HG03060 (cell line): ENCODE results near the gene SLC5A8.

Experiments used
- ATAC-seq: cut with Tn5 transposase; IDR thresholded peaks from one replicate; pipeline ENCODE4 v1.9.1; 2021; ENCODE audit warnings: low read depth, moderate number of reproducible peaks; ENCODE audit not compliant: unreplicated experiment

Gene SLC5A8, protein sequence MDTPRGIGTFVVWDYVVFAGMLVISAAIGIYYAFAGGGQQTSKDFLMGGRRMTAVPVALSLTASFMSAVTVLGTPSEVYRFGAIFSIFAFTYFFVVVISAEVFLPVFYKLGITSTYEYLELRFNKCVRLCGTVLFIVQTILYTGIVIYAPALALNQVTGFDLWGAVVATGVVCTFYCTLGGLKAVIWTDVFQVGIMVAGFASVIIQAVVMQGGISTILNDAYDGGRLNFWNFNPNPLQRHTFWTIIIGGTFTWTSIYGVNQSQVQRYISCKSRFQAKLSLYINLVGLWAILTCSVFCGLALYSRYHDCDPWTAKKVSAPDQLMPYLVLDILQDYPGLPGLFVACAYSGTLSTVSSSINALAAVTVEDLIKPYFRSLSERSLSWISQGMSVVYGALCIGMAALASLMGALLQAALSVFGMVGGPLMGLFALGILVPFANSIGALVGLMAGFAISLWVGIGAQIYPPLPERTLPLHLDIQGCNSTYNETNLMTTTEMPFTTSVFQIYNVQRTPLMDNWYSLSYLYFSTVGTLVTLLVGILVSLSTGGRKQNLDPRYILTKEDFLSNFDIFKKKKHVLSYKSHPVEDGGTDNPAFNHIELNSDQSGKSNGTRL

GRCh38 chr12:101209319-101210302, at the start of gene SLC5A8:
Gene SLC5A8, minus strand, starts transcription at chr12:101210238. Its CDS starts 390 bp downstream, at chr12:101209848.
- ATAC-seq: no peak

- ATAC-seq: no peak
These were observed 47.3 kb upstream of the SLC5A8 start for GRCh38 chr12:101257357-101257756.

- no peak for ATAC-seq
These were observed 46.2 kb upstream of the SLC5A8 start for GRCh38 chr12:101256266-101256665.

DNA sequence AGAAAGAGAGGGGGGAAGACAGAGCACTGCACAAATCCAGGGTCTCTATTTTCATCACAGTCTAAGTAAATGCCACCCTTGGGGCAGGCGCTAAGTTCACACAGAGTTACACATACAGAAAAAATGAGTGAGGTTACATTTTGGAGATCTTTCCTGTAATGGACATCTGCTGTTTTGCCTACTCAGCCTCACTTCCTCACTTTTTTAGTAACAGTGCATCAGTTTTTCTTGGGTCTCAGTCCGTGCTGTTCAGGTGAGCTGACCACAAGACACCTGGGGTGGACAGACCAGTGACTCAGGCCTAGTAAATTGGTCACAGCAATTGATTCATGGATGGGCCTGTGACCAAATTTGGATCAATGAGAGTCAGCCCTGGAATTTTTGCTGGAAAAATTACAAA, 33.6 kb upstream of the SLC5A8 start:
- no peak for ATAC-seq

- ATAC-seq: no peak
These were observed 33.0 kb upstream of the SLC5A8 start for GRCh38 chr12:101243074-101243473.

DNA sequence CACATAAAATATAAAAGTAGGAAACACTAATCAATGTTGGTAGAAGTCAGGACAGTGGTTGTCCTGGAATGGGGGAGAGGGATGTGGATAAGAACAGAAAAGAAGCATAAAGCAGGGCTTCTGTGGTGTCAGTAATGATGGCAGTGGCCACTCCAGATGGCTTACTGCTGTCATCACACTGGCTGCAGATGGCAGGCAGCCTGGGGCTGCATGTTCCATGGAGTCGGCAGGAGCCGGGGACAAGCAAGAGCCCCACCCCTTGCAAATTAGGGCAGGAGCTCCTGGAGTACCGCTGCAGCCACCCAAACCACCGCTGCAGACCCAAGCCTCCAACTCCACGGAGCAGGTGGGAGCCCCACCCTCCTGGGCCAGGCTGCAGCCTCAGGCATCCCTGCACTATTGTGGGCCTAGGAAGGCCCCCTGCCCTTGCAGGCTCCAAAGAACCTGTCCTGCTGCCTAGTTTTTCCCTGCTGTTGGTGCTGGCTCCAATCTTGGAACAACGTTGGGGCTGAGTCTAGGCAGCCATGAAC, 28.8 kb upstream of the SLC5A8 start:
- no peak for ATAC-seq

DNA sequence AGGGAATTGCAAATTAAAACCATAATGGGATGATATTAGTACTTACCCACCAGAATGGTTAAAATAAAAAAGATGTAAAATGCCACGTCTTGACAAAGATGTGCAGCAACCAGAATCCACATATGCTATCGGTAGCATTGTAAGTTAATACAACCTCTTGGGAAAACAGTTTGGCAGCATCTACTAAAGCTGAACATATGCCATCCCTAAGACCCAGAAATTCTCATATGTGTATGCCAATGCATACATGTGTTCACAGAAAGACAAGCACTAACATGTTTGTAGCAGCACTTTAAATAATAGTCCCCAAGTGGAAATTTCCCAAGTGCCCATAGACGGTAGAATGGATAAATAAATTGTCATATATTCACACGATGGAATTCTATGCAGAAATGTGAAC, 28.3 kb upstream of the SLC5A8 start:
- no peak for ATAC-seq

DNA sequence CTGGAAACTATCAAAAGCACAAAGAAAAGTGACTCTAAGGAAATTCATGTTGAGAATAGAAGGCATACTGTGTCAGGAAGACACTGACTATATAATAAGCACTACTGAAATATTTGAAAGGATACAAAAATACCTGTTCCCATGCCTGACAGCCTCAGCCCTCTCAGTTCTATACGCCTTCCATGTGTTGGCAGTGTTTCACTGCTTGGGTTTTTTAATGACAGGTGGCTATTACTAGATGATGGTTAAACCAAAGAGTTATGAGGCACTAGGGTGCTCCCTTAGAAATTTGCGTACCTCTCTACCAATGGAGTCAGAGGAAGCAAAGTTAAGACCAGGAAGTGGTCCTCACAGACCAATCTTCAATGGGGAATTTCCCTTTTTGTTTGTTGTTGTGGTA, 25.6 kb upstream of the SLC5A8 start:
- no peak for ATAC-seq

DNA sequence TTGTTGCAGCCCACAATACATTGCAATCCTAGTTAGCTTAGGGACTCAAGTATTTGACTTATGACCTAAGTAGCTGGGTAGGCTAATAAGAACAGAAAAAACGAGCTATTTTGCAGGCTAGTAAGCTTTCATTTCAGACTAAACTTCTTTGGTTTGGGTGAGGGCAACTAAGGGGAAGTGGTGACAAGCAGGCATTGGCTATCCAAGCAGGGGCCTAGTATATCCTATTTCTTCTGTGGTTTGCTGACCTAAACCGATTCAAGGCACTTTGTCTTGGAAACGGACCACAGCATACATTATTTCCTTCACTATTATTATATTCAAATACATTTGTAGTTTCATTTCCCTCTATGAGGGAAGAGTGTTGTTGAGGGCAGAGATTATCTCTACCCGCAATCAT, 21.6 kb upstream of the SLC5A8 start:
- ATAC-seq: no peak

- no peak for ATAC-seq
These were observed 20.5 kb upstream of the SLC5A8 start for GRCh38 chr12:101230547-101230946.

DNA sequence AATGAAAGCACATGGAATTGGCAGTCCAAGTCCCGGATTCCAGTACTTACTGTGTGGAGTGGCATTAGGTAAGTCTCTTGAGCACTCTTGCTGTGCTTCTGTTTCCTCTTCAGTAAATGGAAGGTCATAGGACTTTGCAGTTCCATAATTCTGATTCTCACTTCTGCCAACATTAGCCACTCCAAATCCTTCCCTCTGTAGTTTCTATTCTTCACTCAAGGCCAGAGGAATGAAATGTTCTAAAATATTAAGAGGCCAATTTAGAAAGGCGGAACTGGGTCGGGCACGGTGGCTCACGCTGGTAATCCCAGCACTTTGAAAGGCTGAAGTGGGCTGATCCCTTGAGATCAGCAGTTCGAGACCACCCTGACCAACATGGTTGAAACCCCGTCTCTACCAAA, 19.8 kb upstream of the SLC5A8 start:
- ATAC-seq: no peak

DNA sequence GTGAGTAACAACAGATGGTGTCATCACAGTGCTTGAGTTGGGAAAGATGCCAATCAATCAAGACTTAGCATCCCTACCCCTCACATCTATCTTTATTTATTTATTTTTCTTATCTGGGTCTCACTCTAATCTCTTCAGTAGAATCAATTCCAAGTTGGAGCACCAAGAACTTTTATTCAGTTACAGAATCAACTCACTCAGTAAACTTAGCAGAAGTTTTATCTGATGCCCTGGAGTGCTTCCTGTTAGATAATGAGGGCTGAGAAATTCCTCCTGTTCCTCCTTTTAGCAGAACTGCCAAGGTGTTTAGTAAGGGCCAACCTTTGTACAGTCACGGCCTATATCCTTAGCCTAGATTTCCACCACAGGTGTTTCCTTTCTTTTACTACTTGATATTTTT, 11.3 kb upstream of the SLC5A8 start:
- no peak for ATAC-seq

- ATAC-seq: no peak
These were observed 6.8 kb upstream of the SLC5A8 start for GRCh38 chr12:101216810-101217209.

- no peak for ATAC-seq
These were observed 2.8 kb downstream of the SLC5A8 start for GRCh38 chr12:101207086-101207780.

DNA sequence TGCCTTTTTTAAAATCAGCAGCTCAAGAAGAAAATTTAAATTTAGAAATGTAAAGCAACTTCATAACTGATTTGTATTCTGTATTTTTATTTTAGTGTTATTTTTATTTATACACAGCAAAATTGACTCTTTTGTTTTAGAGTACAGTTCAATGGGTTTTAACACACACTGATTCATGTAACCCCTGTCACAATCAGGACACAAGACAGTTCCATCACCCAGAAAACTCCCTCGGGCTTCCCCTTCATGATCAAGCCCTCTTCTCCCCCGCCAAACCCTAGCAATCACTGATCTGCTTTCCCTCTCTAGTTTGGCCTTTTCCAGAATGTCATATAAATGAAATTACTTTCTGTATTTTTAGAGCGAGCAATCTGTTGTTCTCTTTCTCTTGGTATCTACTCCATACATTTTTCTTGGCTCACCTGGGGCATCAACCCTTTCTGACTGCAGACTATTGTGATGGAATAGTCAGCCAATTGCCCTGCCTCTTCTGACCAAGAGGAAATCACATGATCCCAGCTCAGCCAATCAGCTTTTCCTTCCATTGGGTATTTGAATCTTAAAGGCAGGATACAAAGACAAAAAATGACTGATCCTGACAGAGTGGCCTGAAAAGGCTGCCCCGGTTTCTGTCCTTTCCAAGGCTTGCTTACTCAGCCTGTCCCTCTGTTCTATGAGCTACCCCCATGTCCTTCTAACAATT, 5.3 kb downstream of the SLC5A8 start:
- no peak for ATAC-seq

DNA sequence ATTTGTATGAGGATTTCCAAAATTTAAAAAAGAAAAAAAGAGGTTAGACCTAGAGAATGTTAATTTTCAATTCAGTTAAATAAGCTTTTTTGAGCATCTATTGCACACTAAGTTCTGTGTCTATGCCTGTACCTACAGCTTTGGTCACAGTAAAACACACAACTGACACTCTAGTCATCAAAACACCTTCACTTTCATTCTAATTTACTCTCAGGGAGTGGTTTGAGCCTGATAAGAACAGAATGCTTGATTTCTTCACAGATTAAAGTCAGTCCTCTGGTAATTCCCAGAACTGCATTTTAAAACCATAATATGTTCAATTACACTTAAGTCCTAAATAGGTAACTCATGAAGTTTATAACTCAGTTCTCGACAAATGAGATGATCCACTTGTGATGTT, 9.2 kb downstream of the SLC5A8 start:
- ATAC-seq: no peak

- ATAC-seq: no peak
These were observed 9.9 kb downstream of the SLC5A8 start for GRCh38 chr12:101200145-101200544.

DNA sequence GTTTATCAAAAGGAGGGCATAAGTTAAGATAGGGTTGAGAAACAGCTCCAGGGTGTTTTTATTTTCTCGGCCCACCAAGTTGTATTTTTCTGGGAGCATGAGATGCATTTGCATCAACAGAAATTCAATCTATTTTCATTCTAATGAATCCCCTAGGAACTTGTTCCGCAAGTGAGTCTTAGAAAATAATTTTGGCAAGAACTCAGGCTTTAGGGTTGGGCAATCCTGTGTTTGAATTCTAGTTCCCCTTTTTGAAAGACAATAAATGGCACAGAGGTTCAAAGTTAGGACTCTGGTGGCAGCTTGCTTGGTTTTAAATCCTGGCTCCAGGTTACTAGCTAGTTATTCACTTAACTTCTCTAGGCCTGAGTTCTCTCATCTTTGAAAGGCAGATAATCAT, 23.7 kb downstream of the SLC5A8 start:
- no peak for ATAC-seq

DNA sequence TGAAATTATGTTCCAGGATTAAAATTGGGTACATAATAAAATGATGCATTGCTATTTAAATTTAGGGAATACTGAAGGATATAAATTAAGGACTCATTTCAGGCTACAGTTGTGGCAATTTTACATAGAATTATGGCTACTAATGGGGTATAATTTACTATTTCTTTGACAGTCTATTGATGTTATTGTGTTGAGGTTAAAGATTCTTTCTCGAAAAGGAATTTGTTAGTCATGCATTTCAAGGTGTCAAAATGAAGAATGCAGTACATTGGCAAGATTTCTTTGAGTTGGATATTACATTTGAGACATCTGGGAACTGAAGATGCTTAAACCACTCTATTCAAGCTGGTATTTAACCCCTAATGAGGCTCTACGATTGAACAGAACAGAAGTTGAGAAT, 28.3 kb downstream of the SLC5A8 start:
- ATAC-seq: no peak

- no peak for ATAC-seq
These were observed 35.5 kb downstream of the SLC5A8 start for GRCh38 chr12:101174541-101174940.
